GM12878 (cell line): ENCODE results near the gene DOCK1. TPM values are rescaled to one million over a fixed set of nuclear protein-coding genes. Genes with fewer than 3 reads are reported as not detected.

Source experiments
- ATAC-seq: fragments of 200-7000 bp; cut with Tn5 transposase; 3 replicates; pipeline ENCODE4 v1.9.1; 2020; ENCODE audit warnings: mild to moderate bottlenecking, moderate library complexity
- BruUV-seq: library from RNA; stranded (reverse); fragments of 400-500 nt; replicated peaks from 2 replicates; lab custom pipeline; 2021; lab: Mats Ljungman, UMichigan
- CTCF ChIA-PET: fragments of 300-600 bp; sonication (Branson Sonifier 250); formaldehyde crosslinking; extraction: SDS; loops from one replicate; lab custom pipeline; 2021; ENCODE audit warnings: inconsistent platforms; lab: Yijun Ruan, JAX
- POLR2A ChIA-PET: fragments of 350-600 bp; formaldehyde crosslinking; extraction: SDS; loops from one replicate; lab custom pipeline; 2021; ENCODE audit warnings: inconsistent platforms; lab: Charles Lee
- RAD21 ChIA-PET: fragments of 300-600 bp; sonication (Branson Sonifier 250); formaldehyde crosslinking; loops from one replicate; lab custom pipeline; 2023; ENCODE audit warnings: antibody characterized with exemption; ENCODE audit not compliant: unreplicated experiment; lab: Charles Lee
- SMC1A ChIA-PET: fragments of 300-600 bp; sonication (Branson Sonifier 250); formaldehyde crosslinking; loops from one replicate; lab custom pipeline; 2023; ENCODE audit not compliant: unreplicated experiment, uncharacterized antibody; lab: Charles Lee
- DNase-seq: peaks from one replicate; pipeline ENCODE4 v3.0.0-alpha.2; 2011; ENCODE audit warnings: low read depth, low spot score
- FAIRE-seq: peaks from 3 replicates; lab custom pipeline; 2011; peaks lifted over from hg19 to GRCh38; lab: Jason Lieb, UNC
- H2AFZ ChIP-seq: 2 replicates; pipeline ENCODE4 v1.6.0; 2011; ENCODE audit warnings: low read depth, low read length, control low read depth; ENCODE audit not compliant: control insufficient read depth
- H3K27ac ChIP-seq: 2 replicates; pipeline ENCODE4 v1.5.1; 2011; ENCODE audit warnings: control low read depth; ENCODE audit not compliant: control insufficient read depth, insufficient read depth
- H3K27me3 ChIP-seq, 2 experiments: replicated peaks in 1 of 2; 2 replicates each; pipeline versions ENCODE4 v1.6.0 to v1.6.1; 2011; ENCODE audit warnings: low read length in 1 of 2; ENCODE audit not compliant: control insufficient read depth in 2 of 2, insufficient read depth in 2 of 2
- H3K36me3 ChIP-seq, 2 experiments: 2 replicates each; pipeline ENCODE4 v1.5.1; 2011; ENCODE audit warnings: low read length in 1 of 2; ENCODE audit not compliant: control insufficient read depth in 2 of 2, insufficient read depth in 2 of 2
- H3K4me1 ChIP-seq: 2 replicates; pipeline ENCODE4 v1.6.1; 2011; ENCODE audit warnings: mild to moderate bottlenecking, low read length, moderate library complexity, mixed read lengths; ENCODE audit not compliant: control insufficient read depth, insufficient read depth
- H3K4me2 ChIP-seq: 2 replicates; pipeline ENCODE4 v1.6.0; 2011; ENCODE audit warnings: control low read depth; ENCODE audit not compliant: control insufficient read depth, insufficient read depth
- H3K4me3 ChIP-seq: fragments of 200-600 bp; sonication (generic); 2 replicates; pipeline ENCODE4 v1.5.1; 2016
- H3K79me2 ChIP-seq: 2 replicates; pipeline ENCODE4 v1.6.0; 2011; ENCODE audit warnings: low read length; ENCODE audit not compliant: control insufficient read depth, insufficient read depth
- H3K9ac ChIP-seq: 2 replicates; pipeline ENCODE4 v1.8.0; 2011; ENCODE audit warnings: low read length, control low read depth, mixed read lengths; ENCODE audit not compliant: control insufficient read depth, insufficient read depth
- H3K9me3 ChIP-seq: replicated peaks from 3 replicates; pipeline ENCODE4 v1.5.1; 2011; ENCODE audit warnings: mild to moderate bottlenecking, low read length; ENCODE audit not compliant: control insufficient read depth, insufficient read depth
- H4K20me1 ChIP-seq: 2 replicates; pipeline ENCODE4 v1.6.0; 2011; ENCODE audit not compliant: control insufficient read depth, insufficient read depth
- ATF3 ChIP-seq: IDR thresholded peaks from 2 replicates; pipeline ENCODE4 v1.6.1; 2011; ENCODE audit warnings: low read depth, mild to moderate bottlenecking, low read length, moderate library complexity, borderline replicate concordance; ENCODE audit errors: extremely low read depth
- CBX5 ChIP-seq: sonication (generic); IDR thresholded peaks from 2 replicates; pipeline ENCODE4 v1.6.1; 2016; ENCODE audit warnings: low read depth, moderate library complexity, mild to moderate bottlenecking, inconsistent platforms
- CREM ChIP-seq: IDR thresholded peaks from 2 replicates; pipeline ENCODE4 v1.6.1; 2014; ENCODE audit warnings: antibody characterized with exemption, low read depth
- DPF2 ChIP-seq: fragments of 450-650 bp; IDR thresholded peaks from 2 replicates; pipeline ENCODE4 v1.6.1; 2017; ENCODE audit warnings: mild to moderate bottlenecking
- GATAD2B ChIP-seq: fragments of 450-650 bp; conservative IDR thresholded peaks from 2 replicates; pipeline ENCODE4 v1.6.1; 2017; ENCODE audit warnings: low read depth, mild to moderate bottlenecking, moderate library complexity
- MYC ChIP-seq: IDR thresholded peaks from 2 replicates; pipeline ENCODE4 v1.6.1; 2011; ENCODE audit warnings: mild to moderate bottlenecking, low read length, moderate library complexity, inconsistent platforms; ENCODE audit not compliant: insufficient read depth, insufficient replicate concordance, insufficient read length, severe bottlenecking
- PAX8 ChIP-seq: fragments of 450-650 bp; IDR thresholded peaks from 2 replicates; pipeline ENCODE4 v1.6.1; 2017; ENCODE audit warnings: mild to moderate bottlenecking, moderate library complexity
- POU2F2 ChIP-seq: IDR thresholded peaks from 3 replicates; pipeline ENCODE4 v1.6.1; 2011; ENCODE audit warnings: low read depth, mild to moderate bottlenecking, low read length, borderline replicate concordance
- RBBP5 ChIP-seq: fragments of 200-600 bp; sonication (generic); conservative IDR thresholded peaks from 2 replicates; pipeline ENCODE4 v1.6.1; 2016
- SPI1 ChIP-seq: IDR thresholded peaks from 2 replicates; pipeline ENCODE4 v1.6.1; 2011; ENCODE audit warnings: low read depth, mild to moderate bottlenecking, low read length, moderate library complexity, borderline replicate concordance; ENCODE audit not compliant: insufficient read depth
- ZNF217 ChIP-seq: fragments of 450-650 bp; IDR thresholded peaks from 2 replicates; pipeline ENCODE4 v1.6.1; 2017; ENCODE audit warnings: antibody characterized with exemption, mild to moderate bottlenecking
- ZNF274 ChIP-seq: IDR thresholded peaks from one replicate; pipeline ENCODE4 v1.8.0; 2011; ENCODE audit not compliant: insufficient read length, insufficient read depth
- WGBS: methylation state at CpG from one replicate; pipeline ENCODE4 v1.1.6; 2016; ENCODE audit warnings: low lambda C conversion rate; ENCODE audit not compliant: insufficient replicate concordance, insufficient coverage; ENCODE audit errors: missing lambda C conversion rate; 5-methylcytosine and 5-hydroxymethylcytosine counted together
- in situ Hi-C: fragments of 300-500 bp; cut with MboI; formaldehyde crosslinking; loops from 9 replicates; pipeline ENCODE4 v1.14.3; 2018; ENCODE audit warnings: mixed read lengths
- intact Hi-C: fragments of 100-400 bp; cut with micrococcal nuclease; formaldehyde crosslinking; loops from one replicate; pipeline ENCODE4 v1.14.2; 2022; ENCODE audit not compliant: unreplicated experiment
- polyA plus RNA-seq, 11 experiments: library from polyadenylated mRNA; depleted of rRNA in 4 of 11; unstranded in 6 of 11; stranded (reverse) in 5 of 11; fragments of >200 nt; fragmentation: Nextera tagmentation in 4 of 11; fragmentation: Illumina TruSeq in 1 of 11; extraction: Ambion mirVana in 4 of 11; extraction: Trizol in 1 of 11; gene quantifications; 1 replicate in 1 of 11; 2 replicates in 10 of 11; pipeline versions ENCODE4 v1.2.1 to v1.2.3, GENCODE V29; 2011 to 2016; ENCODE audit warnings: inconsistent platforms in 2 of 11, missing spikeins in 2 of 11, low read depth in 1 of 11
- total RNA-seq, 4 experiments: library from RNA; depleted of rRNA in 3 of 4; stranded (reverse); fragments of >200 nt in 3 of 4; fragmentation: Illumina TruSeq in 1 of 4; extraction: Trizol in 1 of 4; gene quantifications; 2 replicates each; pipeline versions ENCODE4 v1.2.1 to v1.2.3, GENCODE V29; 2013 to 2021
- TF ChIP-seq, protein P1 (sequence below): fragments of 450-650 bp; IDR thresholded peaks from 2 replicates; pipeline ENCODE4 v1.6.1; 2018; ENCODE audit warnings: borderline replicate concordance, mild to moderate bottlenecking; ENCODE audit not compliant: partially characterized antibody
- TF ChIP-seq, protein P2 (sequence below): fragments of 450-650 bp; IDR thresholded peaks from 2 replicates; pipeline ENCODE4 v1.6.1; 2017; ENCODE audit warnings: mild to moderate bottlenecking, moderate library complexity
- TF ChIP-seq, protein P3 (sequence below): IDR thresholded peaks from 2 replicates; pipeline ENCODE4 v1.6.1; 2012; ENCODE audit warnings: low read depth, low read length, improper control_type of control experiment

DOCK1 gene
- total and polyA plus RNA-seq, 10 of the 15 experiments (the other 5 are each of a cell fraction or from before 2014, with no cell fraction given), result 0.05 to 0.18 TPM; not detected in 8

GRCh38 chr10:127408112-127408710 is 503.0 kb downstream of the DOCK1 start:
- no TSS peak for BruUV-seq
- no peaks in the 10 kb centered on the region for H3K27me3 ChIP-seq
- no peak overlapping the region for H3K4me3 ChIP-seq
- CTCF ChIA-PET, result no interaction called here
- H3K9ac ChIP-seq, result no peak overlapping the region
- POLR2A ChIA-PET, result no interaction called here
- 43% methylated on average over 15 of the region's 15 CpGs for WGBS
- in situ Hi-C loops (no loop called here), intact Hi-C loops (no loop called here)
- no peaks in the 10 kb centered on the region for H3K79me2 ChIP-seq
- no peaks in the 10 kb centered on the region for H3K9me3 ChIP-seq
- FAIRE-seq, result no peak
- no peak for DNase-seq
- ATAC-seq, result no peak
- no peaks in the 10 kb centered on the region for H4K20me1 ChIP-seq
- RAD21 ChIA-PET, result no interaction called here
- no peak overlapping the region for H3K4me2 ChIP-seq
- H3K36me3 ChIP-seq, result no peaks in the 10 kb centered on the region
- no peak overlapping the region for H3K27ac ChIP-seq
- H2AFZ ChIP-seq, result no peak overlapping the region
- SMC1A ChIA-PET, result no interaction called here
- no peaks in the 10 kb centered on the region for H3K4me1 ChIP-seq
- no peak for TF ChIP-seq DPF2
- TF ChIP-seq, protein P1, sequence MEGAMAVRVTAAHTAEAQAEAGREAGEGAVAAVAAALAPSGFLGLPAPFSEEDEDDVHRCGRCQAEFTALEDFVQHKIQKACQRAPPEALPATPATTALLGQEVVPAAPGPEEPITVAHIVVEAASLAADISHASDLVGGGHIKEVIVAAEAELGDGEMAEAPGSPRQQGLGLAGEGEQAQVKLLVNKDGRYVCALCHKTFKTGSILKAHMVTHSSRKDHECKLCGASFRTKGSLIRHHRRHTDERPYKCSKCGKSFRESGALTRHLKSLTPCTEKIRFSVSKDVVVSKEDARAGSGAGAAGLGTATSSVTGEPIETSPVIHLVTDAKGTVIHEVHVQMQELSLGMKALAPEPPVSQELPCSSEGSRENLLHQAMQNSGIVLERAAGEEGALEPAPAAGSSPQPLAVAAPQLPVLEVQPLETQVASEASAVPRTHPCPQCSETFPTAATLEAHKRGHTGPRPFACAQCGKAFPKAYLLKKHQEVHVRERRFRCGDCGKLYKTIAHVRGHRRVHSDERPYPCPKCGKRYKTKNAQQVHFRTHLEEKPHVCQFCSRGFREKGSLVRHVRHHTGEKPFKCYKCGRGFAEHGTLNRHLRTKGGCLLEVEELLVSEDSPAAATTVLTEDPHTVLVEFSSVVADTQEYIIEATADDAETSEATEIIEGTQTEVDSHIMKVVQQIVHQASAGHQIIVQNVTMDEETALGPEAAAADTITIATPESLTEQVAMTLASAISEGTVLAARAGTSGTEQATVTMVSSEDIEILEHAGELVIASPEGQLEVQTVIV, result no peak
- TF ChIP-seq, protein P2, sequence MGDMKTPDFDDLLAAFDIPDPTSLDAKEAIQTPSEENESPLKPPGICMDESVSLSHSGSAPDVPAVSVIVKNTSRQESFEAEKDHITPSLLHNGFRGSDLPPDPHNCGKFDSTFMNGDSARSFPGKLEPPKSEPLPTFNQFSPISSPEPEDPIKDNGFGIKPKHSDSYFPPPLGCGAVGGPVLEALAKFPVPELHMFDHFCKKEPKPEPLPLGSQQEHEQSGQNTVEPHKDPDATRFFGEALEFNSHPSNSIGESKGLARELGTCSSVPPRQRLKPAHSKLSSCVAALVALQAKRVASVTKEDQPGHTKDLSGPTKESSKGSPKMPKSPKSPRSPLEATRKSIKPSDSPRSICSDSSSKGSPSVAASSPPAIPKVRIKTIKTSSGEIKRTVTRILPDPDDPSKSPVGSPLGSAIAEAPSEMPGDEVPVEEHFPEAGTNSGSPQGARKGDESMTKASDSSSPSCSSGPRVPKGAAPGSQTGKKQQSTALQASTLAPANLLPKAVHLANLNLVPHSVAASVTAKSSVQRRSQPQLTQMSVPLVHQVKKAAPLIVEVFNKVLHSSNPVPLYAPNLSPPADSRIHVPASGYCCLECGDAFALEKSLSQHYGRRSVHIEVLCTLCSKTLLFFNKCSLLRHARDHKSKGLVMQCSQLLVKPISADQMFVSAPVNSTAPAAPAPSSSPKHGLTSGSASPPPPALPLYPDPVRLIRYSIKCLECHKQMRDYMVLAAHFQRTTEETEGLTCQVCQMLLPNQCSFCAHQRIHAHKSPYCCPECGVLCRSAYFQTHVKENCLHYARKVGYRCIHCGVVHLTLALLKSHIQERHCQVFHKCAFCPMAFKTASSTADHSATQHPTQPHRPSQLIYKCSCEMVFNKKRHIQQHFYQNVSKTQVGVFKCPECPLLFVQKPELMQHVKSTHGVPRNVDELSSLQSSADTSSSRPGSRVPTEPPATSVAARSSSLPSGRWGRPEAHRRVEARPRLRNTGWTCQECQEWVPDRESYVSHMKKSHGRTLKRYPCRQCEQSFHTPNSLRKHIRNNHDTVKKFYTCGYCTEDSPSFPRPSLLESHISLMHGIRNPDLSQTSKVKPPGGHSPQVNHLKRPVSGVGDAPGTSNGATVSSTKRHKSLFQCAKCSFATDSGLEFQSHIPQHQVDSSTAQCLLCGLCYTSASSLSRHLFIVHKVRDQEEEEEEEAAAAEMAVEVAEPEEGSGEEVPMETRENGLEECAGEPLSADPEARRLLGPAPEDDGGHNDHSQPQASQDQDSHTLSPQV, result no peak
- TF ChIP-seq GATAD2B, result no peak
- TF ChIP-seq CBX5, result no peak
- no peak for TF ChIP-seq ZNF217
- no peak for TF ChIP-seq MYC
- TF ChIP-seq POU2F2, result no peak
- no peak for TF ChIP-seq ATF3
- TF ChIP-seq ZNF274, result no peak
- TF ChIP-seq SPI1, result no peak
- TF ChIP-seq RBBP5, result no peak
- TF ChIP-seq, protein P3, sequence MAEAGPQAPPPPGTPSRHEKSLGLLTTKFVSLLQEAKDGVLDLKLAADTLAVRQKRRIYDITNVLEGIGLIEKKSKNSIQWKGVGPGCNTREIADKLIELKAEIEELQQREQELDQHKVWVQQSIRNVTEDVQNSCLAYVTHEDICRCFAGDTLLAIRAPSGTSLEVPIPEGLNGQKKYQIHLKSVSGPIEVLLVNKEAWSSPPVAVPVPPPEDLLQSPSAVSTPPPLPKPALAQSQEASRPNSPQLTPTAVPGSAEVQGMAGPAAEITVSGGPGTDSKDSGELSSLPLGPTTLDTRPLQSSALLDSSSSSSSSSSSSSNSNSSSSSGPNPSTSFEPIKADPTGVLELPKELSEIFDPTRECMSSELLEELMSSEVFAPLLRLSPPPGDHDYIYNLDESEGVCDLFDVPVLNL, result no peak
- no peak for TF ChIP-seq CREM
- no peak for TF ChIP-seq PAX8
